Measurements from ENCODE around the gene NRXN3.

Gene NRXN3

DNA sequence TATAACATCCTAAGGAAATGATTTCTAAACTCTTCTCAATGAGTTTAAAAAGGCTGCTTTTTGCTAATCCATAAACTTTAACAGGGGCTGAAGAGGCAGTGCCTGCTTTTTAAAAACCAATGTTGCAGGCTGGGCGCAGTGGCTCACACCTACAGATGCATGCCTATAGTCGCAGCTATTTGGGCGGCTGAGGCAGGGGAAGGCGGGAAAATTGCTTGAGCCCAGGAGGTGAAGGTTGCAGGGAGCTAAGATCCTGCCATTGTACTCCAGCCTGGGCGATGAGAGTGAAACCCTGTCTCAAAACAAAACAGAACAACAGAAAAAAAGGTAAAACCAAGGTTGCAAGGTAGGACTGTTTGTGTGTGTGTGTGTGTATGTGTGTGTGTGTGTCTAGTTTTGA, 1509.9 kb downstream of the NRXN3 start:
- no peaks in the 10 kb centered on the region for H3K36me3 Mint-ChIP-seq (ENCODE audit: low read depth)
- no peak overlapping the region for H3K27ac Mint-ChIP-seq
- no peaks in the 10 kb centered on the region for H3K27me3 Mint-ChIP-seq
- no peaks in the 10 kb centered on the region for H3K4me1 Mint-ChIP-seq (ENCODE audit: low read depth)
- H3K4me3 Mint-ChIP-seq: no peak overlapping the region
- H3K9me3 Mint-ChIP-seq: no peaks in the 10 kb centered on the region
- intact Hi-C loops (cut with micrococcal nuclease): no loop called here

DNA sequence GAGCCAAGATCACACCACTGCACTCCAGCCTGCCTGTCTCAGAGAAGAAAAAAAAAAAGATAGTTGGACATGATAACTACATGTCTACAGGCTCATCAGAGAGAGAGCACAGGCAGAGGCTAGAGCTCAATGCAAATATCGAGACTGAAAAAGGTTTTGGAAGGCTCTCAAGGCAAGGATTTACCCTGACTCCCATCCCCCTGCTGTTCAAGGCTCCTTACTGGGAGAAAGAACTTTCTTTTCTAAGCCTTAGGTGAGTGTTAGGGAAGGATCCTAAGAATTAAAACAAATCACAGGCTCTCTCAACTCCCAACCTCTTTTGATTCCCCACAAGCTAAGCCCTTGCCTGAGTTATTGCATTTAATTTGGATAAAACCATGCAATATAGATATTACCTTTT, 1516.0 kb downstream of the NRXN3 start:
- intact Hi-C loops (cut with micrococcal nuclease): no loop called here
- H3K36me3 Mint-ChIP-seq (ENCODE audit: low read depth): no peaks in the 10 kb centered on the region
- no peaks in the 10 kb centered on the region for H3K9me3 Mint-ChIP-seq
- no peaks in the 10 kb centered on the region for H3K4me1 Mint-ChIP-seq (ENCODE audit: low read depth)
- no peak overlapping the region for H3K4me3 Mint-ChIP-seq
- H3K27ac Mint-ChIP-seq: no peak overlapping the region
- no peaks in the 10 kb centered on the region for H3K27me3 Mint-ChIP-seq

DNA sequence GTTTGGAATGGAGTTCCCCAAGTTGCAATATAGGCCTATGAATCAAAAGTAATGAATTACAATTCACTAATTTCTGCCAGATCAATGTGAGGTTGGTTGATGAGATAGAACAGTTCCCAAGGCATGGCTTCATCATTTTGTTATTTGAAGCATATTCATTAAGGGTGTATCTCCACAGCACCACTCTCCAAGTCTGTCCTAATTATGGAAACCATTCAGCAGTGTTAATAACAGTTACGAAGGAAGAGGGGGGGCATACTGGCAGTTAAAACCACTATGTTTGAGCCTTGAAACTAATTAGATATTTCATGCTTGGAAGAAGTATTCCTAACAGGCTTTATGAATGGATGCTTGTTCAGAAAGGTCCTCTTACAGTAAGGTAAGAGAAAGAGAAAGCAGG, 1520.8 kb downstream of the NRXN3 start:
- H3K4me3 Mint-ChIP-seq: no peak overlapping the region
- no peaks in the 10 kb centered on the region for H3K9me3 Mint-ChIP-seq
- no peaks in the 10 kb centered on the region for H3K36me3 Mint-ChIP-seq (ENCODE audit: low read depth)
- no peaks in the 10 kb centered on the region for H3K27me3 Mint-ChIP-seq
- intact Hi-C loops (cut with micrococcal nuclease): no loop called here
- H3K4me1 Mint-ChIP-seq (ENCODE audit: low read depth): no peaks in the 10 kb centered on the region
- no peak overlapping the region for H3K27ac Mint-ChIP-seq

DNA sequence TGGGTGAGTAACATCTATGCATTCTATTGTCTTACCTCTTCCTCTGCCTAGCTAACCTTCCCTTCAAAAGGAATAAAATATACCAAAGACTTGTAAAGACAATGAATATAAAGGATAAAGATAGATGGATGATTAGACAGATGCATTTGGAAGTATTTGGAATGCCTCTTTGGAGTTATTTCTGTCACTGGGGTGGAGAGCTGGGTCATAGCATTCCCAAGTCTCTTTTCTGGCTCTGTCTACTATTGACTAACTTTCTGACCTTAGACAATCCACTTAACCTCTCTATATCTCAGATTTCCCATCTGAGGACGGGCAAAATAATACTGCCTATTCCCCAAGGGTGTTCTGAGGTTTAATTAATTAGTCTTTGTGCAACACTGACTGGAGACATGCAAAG, 1523.8 kb downstream of the NRXN3 start:
- Mint-ChIP-seq H3K27ac (no peak overlapping the region), H3K4me1 (ENCODE audit: low read depth) (no peaks in the 10 kb centered on the region), H3K27me3 (no peaks in the 10 kb centered on the region), H3K4me3 (no peak overlapping the region), H3K9me3 (no peaks in the 10 kb centered on the region), H3K36me3 (ENCODE audit: low read depth) (no peaks in the 10 kb centered on the region)
- intact Hi-C loops (cut with micrococcal nuclease): no loop called here

DNA sequence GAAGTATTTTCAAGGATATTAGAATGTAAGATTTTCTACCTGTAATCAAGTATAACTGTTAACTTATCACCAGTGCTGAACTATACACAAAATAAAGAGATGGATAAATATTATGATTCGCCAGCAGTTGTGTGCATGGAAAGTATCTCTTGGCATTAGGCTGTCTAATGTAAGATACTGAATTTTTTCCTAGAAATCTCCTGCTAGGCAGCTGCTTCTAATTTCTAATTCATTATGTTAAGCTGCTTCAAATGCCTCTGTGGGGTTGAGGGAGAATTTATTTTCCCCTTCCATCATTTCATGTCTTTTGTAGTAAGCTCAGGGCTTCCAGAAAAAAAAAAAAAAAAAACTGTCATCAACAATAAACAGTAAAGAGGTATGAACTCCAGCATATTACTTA, 1525.1 kb downstream of the NRXN3 start:
- Mint-ChIP-seq H3K27me3 (no peaks in the 10 kb centered on the region), H3K4me1 (ENCODE audit: low read depth) (no peaks in the 10 kb centered on the region), H3K9me3 (no peaks in the 10 kb centered on the region), H3K36me3 (ENCODE audit: low read depth) (no peaks in the 10 kb centered on the region), H3K4me3 (no peak overlapping the region), H3K27ac (no peak overlapping the region)
- intact Hi-C loops (cut with micrococcal nuclease): no loop called here

DNA sequence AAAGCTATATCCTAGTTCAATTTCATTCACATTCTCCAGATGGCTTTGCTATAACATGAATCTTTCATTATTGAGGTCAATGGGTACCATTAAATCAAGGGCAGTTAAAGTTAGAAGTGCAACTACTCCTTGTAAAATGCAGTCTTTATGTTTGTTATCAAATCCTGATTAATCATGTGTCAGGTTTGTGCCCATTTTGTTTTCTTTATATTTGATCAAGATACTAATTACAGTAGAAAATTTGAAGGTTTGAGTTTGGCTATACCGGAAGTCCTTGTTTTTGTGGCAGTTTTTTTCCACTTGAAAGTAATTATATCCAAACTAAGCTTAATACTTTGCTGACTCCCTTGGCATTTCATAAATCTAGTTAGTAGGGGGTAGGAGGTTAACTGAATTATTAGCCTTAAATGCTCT, 1528.1 kb downstream of the NRXN3 start:
- Mint-ChIP-seq H3K9me3 (peaks cover 7% of the 10 kb centered on the region), H3K27me3 (no peaks in the 10 kb centered on the region), H3K4me1 (ENCODE audit: low read depth) (no peaks in the 10 kb centered on the region), H3K36me3 (ENCODE audit: low read depth) (no peaks in the 10 kb centered on the region), H3K4me3 (no peak overlapping the region), H3K27ac (no peak overlapping the region)
- intact Hi-C loops (cut with micrococcal nuclease): no loop called here

DNA sequence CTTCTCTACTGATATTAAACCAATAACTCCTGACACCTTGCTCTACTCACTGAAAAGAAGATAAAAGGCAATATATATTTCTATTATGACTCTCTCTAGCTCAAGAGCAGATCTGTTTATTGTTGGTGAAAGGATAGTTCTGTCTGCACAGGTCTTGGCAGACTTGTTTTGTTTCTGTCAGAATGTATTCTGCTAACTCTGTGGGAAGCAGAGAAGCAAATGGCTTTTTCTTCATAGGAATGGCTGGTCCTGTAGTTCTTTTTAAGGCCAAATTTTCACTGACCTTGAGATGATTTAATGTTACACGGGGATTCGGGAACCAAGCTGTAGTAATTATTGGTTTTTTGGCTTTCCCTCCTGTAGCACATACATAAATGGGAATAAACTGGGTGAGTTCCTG, 1529.0 kb downstream of the NRXN3 start:
- no peak overlapping the region for H3K4me3 Mint-ChIP-seq
- peaks cover 7% of the 10 kb centered on the region for H3K9me3 Mint-ChIP-seq
- H3K27me3 Mint-ChIP-seq: no peaks in the 10 kb centered on the region
- intact Hi-C loops (cut with micrococcal nuclease): no loop called here
- H3K4me1 Mint-ChIP-seq (ENCODE audit: low read depth): no peaks in the 10 kb centered on the region
- H3K27ac Mint-ChIP-seq: no peak overlapping the region
- no peaks in the 10 kb centered on the region for H3K36me3 Mint-ChIP-seq (ENCODE audit: low read depth)

DNA sequence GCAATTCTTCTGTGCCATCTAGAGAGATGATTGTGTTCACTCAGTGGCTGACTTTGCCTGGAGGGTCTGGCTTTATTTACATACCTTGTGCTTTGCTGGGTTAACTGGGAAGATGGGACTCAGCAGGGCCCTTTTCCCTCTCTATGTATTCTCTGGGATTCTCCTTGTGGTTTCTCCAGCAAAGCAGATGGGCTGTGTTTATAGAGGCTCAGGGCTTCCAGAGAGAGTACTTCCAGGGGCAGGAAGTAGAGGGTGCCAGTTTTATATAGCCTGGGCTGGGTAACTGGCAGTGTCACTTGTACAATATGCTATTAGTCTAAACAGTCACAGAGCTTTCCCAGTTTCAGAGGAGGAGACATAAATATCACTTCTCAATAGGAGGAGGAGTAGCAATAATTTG, 1531.2 kb downstream of the NRXN3 start:
- H3K27me3 Mint-ChIP-seq: no peaks in the 10 kb centered on the region
- no peak overlapping the region for H3K4me3 Mint-ChIP-seq
- H3K36me3 Mint-ChIP-seq (ENCODE audit: low read depth): no peaks in the 10 kb centered on the region
- no peaks in the 10 kb centered on the region for H3K4me1 Mint-ChIP-seq (ENCODE audit: low read depth)
- peaks cover 7% of the 10 kb centered on the region for H3K9me3 Mint-ChIP-seq
- intact Hi-C loops (cut with micrococcal nuclease): no loop called here
- no peak overlapping the region for H3K27ac Mint-ChIP-seq

DNA sequence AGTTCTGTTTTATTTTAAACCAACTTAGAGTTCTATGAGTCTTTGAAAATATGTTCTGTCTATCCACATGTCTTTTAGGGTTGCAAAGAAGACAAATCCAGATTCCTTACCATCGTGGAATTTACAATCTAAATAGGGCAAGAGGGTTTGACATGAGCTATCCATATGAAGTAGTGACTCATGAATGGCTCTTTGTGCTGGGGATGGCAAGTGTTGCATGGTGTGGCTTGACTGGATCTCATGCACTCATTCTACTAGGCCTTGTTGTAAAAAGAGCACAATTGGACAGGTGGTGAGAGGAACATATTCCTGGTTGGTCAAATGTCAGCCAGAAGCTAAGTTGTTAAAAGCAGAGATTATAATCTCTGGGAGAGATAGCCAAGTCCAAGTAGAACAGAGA, 1532.0 kb downstream of the NRXN3 start:
- Mint-ChIP-seq H3K36me3 (ENCODE audit: low read depth) (no peaks in the 10 kb centered on the region), H3K4me1 (ENCODE audit: low read depth) (no peaks in the 10 kb centered on the region), H3K27me3 (no peaks in the 10 kb centered on the region), H3K9me3 (peaks cover 7% of the 10 kb centered on the region), H3K4me3 (no peak overlapping the region), H3K27ac (no peak overlapping the region)
- intact Hi-C loops (cut with micrococcal nuclease): no loop called here

DNA sequence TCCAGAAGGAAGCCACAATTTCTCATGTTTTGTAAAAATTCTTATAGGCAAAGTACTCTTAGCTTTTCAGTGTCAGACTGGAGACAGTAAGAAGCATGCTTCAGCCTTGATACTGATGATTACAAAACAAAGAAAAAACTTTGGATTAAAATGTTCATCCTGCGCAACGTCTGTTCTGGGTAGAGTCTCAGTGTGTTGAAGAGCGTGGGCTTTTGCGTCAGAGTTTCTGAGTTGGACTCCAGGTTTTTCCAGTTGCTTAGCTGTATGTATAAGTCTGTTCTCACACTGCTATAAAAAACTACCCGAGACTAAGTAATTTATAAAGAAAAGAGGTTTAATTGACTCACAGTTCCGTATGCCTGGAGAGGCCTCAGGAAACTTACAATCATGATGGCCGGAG, 1533.0 kb downstream of the NRXN3 start:
- Mint-ChIP-seq H3K27me3 (no peaks in the 10 kb centered on the region), H3K36me3 (ENCODE audit: low read depth) (no peaks in the 10 kb centered on the region), H3K27ac (no peak overlapping the region), H3K9me3 (peaks cover 7% of the 10 kb centered on the region), H3K4me3 (no peak overlapping the region), H3K4me1 (ENCODE audit: low read depth) (no peaks in the 10 kb centered on the region)
- intact Hi-C loops (cut with micrococcal nuclease): no loop called here

DNA sequence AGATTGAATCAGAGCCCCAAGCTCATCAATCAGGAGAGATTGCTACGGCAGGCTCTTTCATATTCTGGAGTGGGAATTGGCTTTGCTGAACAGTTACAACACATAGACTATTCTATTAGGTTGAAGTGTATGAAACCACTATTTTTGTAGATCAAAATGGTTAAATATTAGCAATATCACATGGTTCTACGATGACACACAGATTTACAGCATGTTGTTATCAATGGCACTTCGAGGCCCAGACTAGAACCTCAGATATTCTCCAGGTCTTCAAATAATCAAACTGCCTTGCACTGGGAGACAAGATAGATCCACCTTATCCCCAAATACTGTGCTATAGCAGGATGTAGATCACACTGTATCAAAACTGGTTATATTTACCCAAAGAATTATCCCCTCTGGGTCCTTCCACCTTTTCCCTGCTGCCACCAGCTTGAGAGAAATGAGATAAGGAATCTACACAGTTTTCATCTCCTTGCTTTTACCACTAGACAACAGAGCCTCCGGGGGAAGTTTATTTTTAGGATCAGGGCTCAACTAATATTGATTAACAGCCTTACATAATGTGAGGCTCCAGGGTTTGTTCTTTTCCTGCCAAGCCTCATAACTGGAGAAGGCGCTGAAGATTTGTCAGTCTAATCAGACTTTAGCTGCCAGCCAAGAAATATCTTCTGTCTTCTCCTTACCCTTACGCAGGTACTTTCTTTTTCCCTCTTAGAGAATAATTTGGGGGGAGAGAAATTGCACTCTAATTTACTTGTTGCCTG, 1534.1 kb downstream of the NRXN3 start:
- no peaks in the 10 kb centered on the region for H3K4me1 Mint-ChIP-seq (ENCODE audit: low read depth)
- no peaks in the 10 kb centered on the region for H3K27me3 Mint-ChIP-seq
- no peak overlapping the region for H3K4me3 Mint-ChIP-seq
- H3K9me3 Mint-ChIP-seq: peaks cover 7% of the 10 kb centered on the region
- no peak overlapping the region for H3K27ac Mint-ChIP-seq
- intact Hi-C loops (cut with micrococcal nuclease): no loop called here
- no peaks in the 10 kb centered on the region for H3K36me3 Mint-ChIP-seq (ENCODE audit: low read depth)

DNA sequence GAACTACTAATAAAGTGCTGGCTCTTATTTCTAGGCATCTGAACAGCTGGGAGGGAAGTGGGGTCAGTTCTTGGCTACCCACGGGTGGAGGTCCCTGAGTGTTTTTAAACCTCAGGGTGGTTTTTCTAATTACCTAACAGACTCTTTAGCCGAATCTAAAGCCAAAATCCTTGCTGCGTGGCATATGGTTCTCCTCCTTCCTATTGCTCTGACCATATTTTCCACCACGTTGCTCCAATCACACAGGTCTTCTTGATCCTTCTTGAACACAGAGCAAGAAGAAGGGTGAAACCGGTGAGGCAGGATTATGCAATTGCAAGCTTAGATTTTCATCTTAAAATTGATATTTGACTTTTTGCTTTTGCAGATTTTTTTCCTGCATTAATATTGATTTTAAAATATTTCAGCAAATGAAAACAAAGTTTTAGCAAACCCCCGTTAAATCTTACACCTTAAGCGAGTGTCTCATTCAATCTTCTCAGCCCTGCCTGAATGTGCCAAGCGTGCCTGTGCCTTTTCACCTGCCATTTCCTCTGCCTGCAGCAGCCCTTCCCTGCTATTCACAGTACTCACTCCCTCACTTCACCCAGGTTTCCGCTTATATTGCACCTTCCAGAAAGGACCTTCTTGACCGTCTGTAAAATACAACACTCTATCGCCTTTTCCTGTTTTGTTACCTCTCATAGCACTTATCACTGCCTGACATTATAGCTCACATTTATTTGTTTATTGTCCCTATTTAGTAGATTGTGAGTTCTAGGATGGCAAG, 1535.1 kb downstream of the NRXN3 start:
- H3K4me1 Mint-ChIP-seq (ENCODE audit: low read depth): no peaks in the 10 kb centered on the region
- H3K36me3 Mint-ChIP-seq (ENCODE audit: low read depth): no peaks in the 10 kb centered on the region
- H3K27me3 Mint-ChIP-seq: no peaks in the 10 kb centered on the region
- no peak overlapping the region for H3K4me3 Mint-ChIP-seq
- intact Hi-C loops (cut with micrococcal nuclease): no loop called here
- H3K9me3 Mint-ChIP-seq: peaks cover 7% of the 10 kb centered on the region
- H3K27ac Mint-ChIP-seq: no peak overlapping the region

DNA sequence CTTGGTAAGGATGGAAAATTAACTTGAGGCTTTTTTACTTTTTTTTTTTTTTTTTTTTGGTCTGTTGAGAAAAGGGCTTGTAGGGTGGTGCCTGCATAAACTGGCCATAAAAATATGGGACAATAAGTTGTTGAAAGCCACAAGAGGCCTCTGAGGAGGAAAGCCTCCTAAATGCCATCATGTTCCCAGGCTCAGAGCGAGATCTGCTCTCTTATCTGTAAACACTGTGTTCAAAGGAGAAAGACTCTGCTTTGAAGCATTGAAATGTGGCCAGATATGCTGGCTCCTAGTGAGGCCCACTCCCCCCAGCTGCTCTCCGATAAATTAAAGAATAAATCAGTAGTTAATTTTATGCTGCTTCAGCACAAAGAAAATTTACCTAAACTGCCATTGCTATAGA, 1536.2 kb downstream of the NRXN3 start:
- intact Hi-C loops (cut with micrococcal nuclease): no loop called here
- Mint-ChIP-seq H3K36me3 (ENCODE audit: low read depth) (no peaks in the 10 kb centered on the region), H3K4me1 (ENCODE audit: low read depth) (no peaks in the 10 kb centered on the region), H3K27me3 (no peaks in the 10 kb centered on the region), H3K4me3 (no peak overlapping the region), H3K9me3 (peaks cover 7% of the 10 kb centered on the region), H3K27ac (no peak overlapping the region)

DNA sequence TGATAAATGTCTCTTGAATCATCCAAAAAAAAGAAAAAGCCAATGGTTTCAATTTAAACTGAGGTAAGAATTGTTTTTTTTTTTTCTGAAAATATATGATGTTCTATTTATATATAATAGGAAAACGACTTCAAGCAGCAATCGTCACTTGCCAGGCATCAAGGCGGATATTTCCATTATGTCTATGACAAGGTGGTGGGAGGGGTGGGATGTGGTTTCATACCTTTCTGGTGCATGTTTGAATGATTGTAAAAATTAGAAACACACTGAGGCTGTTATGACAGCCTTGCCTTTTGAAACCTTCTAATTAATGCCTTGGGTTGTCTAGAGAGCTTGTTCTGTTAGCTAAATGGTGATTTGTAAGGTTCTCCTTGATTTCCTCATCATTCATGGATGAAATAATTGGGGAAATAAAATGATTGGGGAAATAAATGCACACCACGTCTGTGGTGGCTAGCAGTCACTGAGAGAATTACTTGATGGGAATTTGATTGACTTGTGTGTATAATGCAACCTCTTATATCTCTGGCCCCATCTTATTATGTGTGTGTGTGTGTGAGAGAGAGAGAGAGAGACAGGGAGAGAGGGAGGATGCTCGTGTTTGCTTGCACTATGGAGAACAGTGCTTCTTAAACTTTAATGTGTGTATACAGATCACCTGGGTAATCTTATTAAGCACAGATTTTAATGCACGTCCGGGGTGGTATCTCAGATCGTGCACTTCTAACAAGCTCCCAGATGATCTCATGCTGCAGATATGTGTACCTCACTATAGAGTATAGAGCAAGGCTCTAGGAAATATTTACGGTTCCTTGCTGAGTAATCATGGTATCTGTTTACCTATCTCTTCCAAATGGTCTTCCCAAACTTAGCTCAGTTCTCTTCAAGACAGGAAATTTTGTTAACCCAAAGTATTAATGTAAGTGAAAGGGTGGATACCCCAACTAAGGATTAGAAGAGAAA, 1538.5 kb downstream of the NRXN3 start:
- Mint-ChIP-seq H3K36me3 (ENCODE audit: low read depth) (no peaks in the 10 kb centered on the region), H3K4me1 (ENCODE audit: low read depth) (no peaks in the 10 kb centered on the region), H3K27ac (no peak overlapping the region), H3K9me3 (no peaks in the 10 kb centered on the region), H3K4me3 (no peak overlapping the region), H3K27me3 (no peaks in the 10 kb centered on the region)
- intact Hi-C loops (cut with micrococcal nuclease): no loop called here

Data from dendritic cell treated with granulocyte-macrophage colony-stimulating factor and Interleukin-4, amounts not matched to agents 40 ng/mL and 50 ng/mL, for 4 days (primary cell).